Suppressor macrophage (primary cell): Measurements from ENCODE around the gene IGSF22.

Source experiments
- DNase-seq, 4 experiments: peaks; one replicate each; pipeline ENCODE4 v3.0.0-alpha.2; 2020 to 2022

The IGSF22 gene

GRCh38 chr11:18713646-18714442 lies 12.1 kb downstream of the IGSF22 start:
- DNase-seq = no peak

GRCh38 chr11:18710545-18710944 lies 15.4 kb downstream of the IGSF22 start:
- no peak for DNase-seq

GRCh38 chr11:18709414-18709813 lies 16.6 kb downstream of the IGSF22 start:
- DNase-seq = no peak

GRCh38 chr11:18707811-18708340 lies 18.1 kb downstream of the IGSF22 start:
- DNase-seq = peak in 2 of 4 experiments; percentile 8 to 18

GRCh38 chr11:18706330-18707243 lies 19.4 kb downstream of the IGSF22 start:
- peak; percentile 11 to 51 (median 32) for DNase-seq

- peak; percentile 18 to 56 (median 39) for DNase-seq
Measured at GRCh38 chr11:18705651-18706281, 20.2 kb downstream of the IGSF22 start.

GRCh38 chr11:18704698-18705097 lies 21.3 kb downstream of the IGSF22 start:
- DNase-seq = peak in 1 of 4 experiments; percentile 3

- DNase-seq = no peak
Measured at GRCh38 chr11:18704045-18704645, 21.8 kb downstream of the IGSF22 start.

GRCh38 chr11:18703001-18703763 lies 22.8 kb downstream of the IGSF22 start:
- no peak for DNase-seq

- no peak for DNase-seq
Measured at GRCh38 chr11:18701614-18702216, 24.3 kb downstream of the IGSF22 start.

- no peak for DNase-seq
Measured at GRCh38 chr11:18700872-18701271, 25.1 kb downstream of the IGSF22 start.

- peak; percentile 17 to 57 (median 52) for DNase-seq
Measured at GRCh38 chr11:18700375-18700774, 25.6 kb downstream of the IGSF22 start.

- DNase-seq = peak; percentile 82 to 89 (median 88)
Measured at GRCh38 chr11:18699848-18700261, 26.1 kb downstream of the IGSF22 start.

GRCh38 chr11:18699269-18699596 lies 26.8 kb downstream of the IGSF22 start:
- no peak for DNase-seq

GRCh38 chr11:18698341-18699268 lies 27.4 kb downstream of the IGSF22 start, which contains the start of gene TMEM86A:
TSS of gene TMEM86A (plus strand) at chr11:18698779. CDS start at chr11:18698887, 108 bp downstream.
- peak; percentile 94 to 98 (median 96) for DNase-seq

GRCh38 chr11:18697576-18697975 lies 28.4 kb downstream of the IGSF22 start:
- DNase-seq = peak; percentile 62 to 84 (median 78)

- peak in 1 of 4 experiments; percentile 11 for DNase-seq
Measured at GRCh38 chr11:18696638-18697225, 29.3 kb downstream of the IGSF22 start.

- DNase-seq = no peak
Measured at GRCh38 chr11:18692941-18693760, 32.8 kb downstream of the IGSF22 start.
